Neural progenitor cell (in vitro differentiated cells): ENCODE measurements around the gene STAG1.

Source experiments
- EZH2 ChIP-seq: fragments of 200-600 bp; sonication (generic); IDR thresholded peaks from 2 replicates; pipeline ENCODE4 v1.6.1; 2017; ENCODE audit warnings: antibody characterized with exemption, mild to moderate bottlenecking, moderate library complexity
- TF ChIP-seq, protein P1 (sequence below): fragments of 200-600 bp; sonication (generic); IDR thresholded peaks from 2 replicates; pipeline ENCODE4 v1.5.1; 2017; ENCODE audit warnings: antibody characterized with exemption, mild to moderate bottlenecking

DNA sequence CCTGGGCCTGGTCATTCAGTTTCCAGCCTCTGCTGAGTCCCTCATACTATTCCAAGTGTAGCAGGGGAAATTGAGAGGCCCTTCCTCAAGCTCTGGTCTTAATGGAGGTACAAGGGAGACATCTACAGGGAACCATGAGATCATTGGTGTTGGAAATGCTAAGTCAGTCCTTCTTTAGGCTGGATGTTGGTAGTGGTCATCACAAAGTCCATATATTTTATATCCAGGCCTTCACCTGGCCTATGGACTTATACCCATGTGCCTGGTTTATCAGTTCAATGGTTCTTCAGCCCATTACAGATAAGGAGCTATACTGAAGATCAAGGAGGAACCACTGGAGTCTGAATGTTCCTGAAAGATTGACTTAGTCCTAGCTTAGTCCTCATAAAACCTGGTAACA is 135.0 kb downstream of the STAG1 start:
- TF ChIP-seq, protein P1, sequence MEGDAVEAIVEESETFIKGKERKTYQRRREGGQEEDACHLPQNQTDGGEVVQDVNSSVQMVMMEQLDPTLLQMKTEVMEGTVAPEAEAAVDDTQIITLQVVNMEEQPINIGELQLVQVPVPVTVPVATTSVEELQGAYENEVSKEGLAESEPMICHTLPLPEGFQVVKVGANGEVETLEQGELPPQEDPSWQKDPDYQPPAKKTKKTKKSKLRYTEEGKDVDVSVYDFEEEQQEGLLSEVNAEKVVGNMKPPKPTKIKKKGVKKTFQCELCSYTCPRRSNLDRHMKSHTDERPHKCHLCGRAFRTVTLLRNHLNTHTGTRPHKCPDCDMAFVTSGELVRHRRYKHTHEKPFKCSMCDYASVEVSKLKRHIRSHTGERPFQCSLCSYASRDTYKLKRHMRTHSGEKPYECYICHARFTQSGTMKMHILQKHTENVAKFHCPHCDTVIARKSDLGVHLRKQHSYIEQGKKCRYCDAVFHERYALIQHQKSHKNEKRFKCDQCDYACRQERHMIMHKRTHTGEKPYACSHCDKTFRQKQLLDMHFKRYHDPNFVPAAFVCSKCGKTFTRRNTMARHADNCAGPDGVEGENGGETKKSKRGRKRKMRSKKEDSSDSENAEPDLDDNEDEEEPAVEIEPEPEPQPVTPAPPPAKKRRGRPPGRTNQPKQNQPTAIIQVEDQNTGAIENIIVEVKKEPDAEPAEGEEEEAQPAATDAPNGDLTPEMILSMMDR = no peak
- TF ChIP-seq EZH2 = no peak
